ENCODE measurements around the gene HNMT.

GRCh38 chr2:137983581-137983980, 19.3 kb downstream of the HNMT start:
- no peak for TF ChIP-seq CTCF (conservative IDR thresholded peaks at IDR 0.05; ENCODE audit: low read length)
- TF ChIP-seq EZH2phosphoT487 (IDR thresholded peaks at IDR 0.05; ENCODE audit: borderline replicate concordance): no peak

Data from Loucy (cell line).